ENCODE results near the gene TOM1L2.

GRCh38 chr17:18006495-18007239 is 34.5 kb upstream of the TOM1L2 start:
- no peak for TF ChIP-seq POLR2A (IDR thresholded peaks at IDR 0.05; ENCODE audit: borderline replicate concordance, extremely low read depth, insufficient read depth, insufficient read length)
- TF ChIP-seq, protein P1, sequence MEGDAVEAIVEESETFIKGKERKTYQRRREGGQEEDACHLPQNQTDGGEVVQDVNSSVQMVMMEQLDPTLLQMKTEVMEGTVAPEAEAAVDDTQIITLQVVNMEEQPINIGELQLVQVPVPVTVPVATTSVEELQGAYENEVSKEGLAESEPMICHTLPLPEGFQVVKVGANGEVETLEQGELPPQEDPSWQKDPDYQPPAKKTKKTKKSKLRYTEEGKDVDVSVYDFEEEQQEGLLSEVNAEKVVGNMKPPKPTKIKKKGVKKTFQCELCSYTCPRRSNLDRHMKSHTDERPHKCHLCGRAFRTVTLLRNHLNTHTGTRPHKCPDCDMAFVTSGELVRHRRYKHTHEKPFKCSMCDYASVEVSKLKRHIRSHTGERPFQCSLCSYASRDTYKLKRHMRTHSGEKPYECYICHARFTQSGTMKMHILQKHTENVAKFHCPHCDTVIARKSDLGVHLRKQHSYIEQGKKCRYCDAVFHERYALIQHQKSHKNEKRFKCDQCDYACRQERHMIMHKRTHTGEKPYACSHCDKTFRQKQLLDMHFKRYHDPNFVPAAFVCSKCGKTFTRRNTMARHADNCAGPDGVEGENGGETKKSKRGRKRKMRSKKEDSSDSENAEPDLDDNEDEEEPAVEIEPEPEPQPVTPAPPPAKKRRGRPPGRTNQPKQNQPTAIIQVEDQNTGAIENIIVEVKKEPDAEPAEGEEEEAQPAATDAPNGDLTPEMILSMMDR (IDR thresholded peaks at IDR 0.05 in 2 of 3, conservative IDR thresholded peaks at IDR 0.05 in 1 of 3; ENCODE audit: borderline replicate concordance in 1 of 3, insufficient read depth in 1 of 3, low read depth in 2 of 3, low read length in 2 of 3) = no peak
- TF ChIP-seq POLR2AphosphoS5 (IDR thresholded peaks at IDR 0.05; ENCODE audit: low read depth, low read length) = no peak
- TF ChIP-seq EGR1 (IDR thresholded peaks at IDR 0.05; ENCODE audit: low read depth) = no peak
- no peak for TF ChIP-seq ZNF274 (IDR thresholded peaks at IDR 0.05; ENCODE audit: low read depth, low read length)
- TF ChIP-seq, protein P2, sequence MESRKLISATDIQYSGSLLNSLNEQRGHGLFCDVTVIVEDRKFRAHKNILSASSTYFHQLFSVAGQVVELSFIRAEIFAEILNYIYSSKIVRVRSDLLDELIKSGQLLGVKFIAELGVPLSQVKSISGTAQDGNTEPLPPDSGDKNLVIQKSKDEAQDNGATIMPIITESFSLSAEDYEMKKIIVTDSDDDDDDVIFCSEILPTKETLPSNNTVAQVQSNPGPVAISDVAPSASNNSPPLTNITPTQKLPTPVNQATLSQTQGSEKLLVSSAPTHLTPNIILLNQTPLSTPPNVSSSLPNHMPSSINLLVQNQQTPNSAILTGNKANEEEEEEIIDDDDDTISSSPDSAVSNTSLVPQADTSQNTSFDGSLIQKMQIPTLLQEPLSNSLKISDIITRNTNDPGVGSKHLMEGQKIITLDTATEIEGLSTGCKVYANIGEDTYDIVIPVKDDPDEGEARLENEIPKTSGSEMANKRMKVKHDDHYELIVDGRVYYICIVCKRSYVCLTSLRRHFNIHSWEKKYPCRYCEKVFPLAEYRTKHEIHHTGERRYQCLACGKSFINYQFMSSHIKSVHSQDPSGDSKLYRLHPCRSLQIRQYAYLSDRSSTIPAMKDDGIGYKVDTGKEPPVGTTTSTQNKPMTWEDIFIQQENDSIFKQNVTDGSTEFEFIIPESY (IDR thresholded peaks at IDR 0.05; ENCODE audit: extremely low read depth, insufficient replicate concordance, low read length) = no peak
- no peak for TF ChIP-seq TCF7L2 (IDR thresholded peaks at IDR 0.05; ENCODE audit: borderline replicate concordance, extremely low read depth, insufficient read depth, insufficient read length)
- TF ChIP-seq MAX (IDR thresholded peaks at IDR 0.05) = no peak
- no peak for TF ChIP-seq ELF1 (IDR thresholded peaks at IDR 0.05; ENCODE audit: borderline replicate concordance, low read depth)
- TF ChIP-seq FOSL1 (IDR thresholded peaks at IDR 0.05; ENCODE audit: low read depth) = no peak
- no peak for TF ChIP-seq ZFX (IDR thresholded peaks at IDR 0.05)
- no peak for TF ChIP-seq EZH2 (IDR thresholded peaks at IDR 0.05)
- no peak for TF ChIP-seq JUND (IDR thresholded peaks at IDR 0.05)
